ENCODE measurements around the gene GAS6. TPM values are rescaled to one million over a fixed set of nuclear protein-coding genes. Genes with fewer than 3 reads are reported as not detected.
A peak's percentile ranks its signal among the peaks of the same experiment; 100 is the strongest.
"Not testable (repeated sequence)": the region's sequence is repeated elsewhere in the genome, so short reads cannot be mapped to it uniquely, and the experiment has no call there.

Gene GAS6
- total and polyA plus RNA-seq, 11 donors: 96.7 to 438 (median 183) TPM

GRCh38 chr13:113836768-113837559, 26.9 kb downstream of the GAS6 start:
- DNase-seq: peak; percentile 71 to 85 (median 79)
- TF ChIP-seq, protein P1, sequence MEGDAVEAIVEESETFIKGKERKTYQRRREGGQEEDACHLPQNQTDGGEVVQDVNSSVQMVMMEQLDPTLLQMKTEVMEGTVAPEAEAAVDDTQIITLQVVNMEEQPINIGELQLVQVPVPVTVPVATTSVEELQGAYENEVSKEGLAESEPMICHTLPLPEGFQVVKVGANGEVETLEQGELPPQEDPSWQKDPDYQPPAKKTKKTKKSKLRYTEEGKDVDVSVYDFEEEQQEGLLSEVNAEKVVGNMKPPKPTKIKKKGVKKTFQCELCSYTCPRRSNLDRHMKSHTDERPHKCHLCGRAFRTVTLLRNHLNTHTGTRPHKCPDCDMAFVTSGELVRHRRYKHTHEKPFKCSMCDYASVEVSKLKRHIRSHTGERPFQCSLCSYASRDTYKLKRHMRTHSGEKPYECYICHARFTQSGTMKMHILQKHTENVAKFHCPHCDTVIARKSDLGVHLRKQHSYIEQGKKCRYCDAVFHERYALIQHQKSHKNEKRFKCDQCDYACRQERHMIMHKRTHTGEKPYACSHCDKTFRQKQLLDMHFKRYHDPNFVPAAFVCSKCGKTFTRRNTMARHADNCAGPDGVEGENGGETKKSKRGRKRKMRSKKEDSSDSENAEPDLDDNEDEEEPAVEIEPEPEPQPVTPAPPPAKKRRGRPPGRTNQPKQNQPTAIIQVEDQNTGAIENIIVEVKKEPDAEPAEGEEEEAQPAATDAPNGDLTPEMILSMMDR (IDR thresholded peaks at IDR 0.05): no peak
- no peak for TF ChIP-seq POLR2A (IDR thresholded peaks at IDR 0.05)
- Histone ChIP-seq H3K4me1 (peaks cover 24 to 53% (median 41%) of the 10 kb centered on the region in 12 donors), H3K9me3 (no peaks in the 10 kb centered on the region), H3K27me3 (no peaks in the 10 kb centered on the region), H3K36me3 (peaks cover 2 to 46% (median 40%) of the 10 kb centered on the region in 9 donors), H3K4me3 (peak overlapping the region in 4 of 12 donors; percentile 5 to 21 (median 14)), H3K27ac (peak overlapping the region; percentile 8 to 97 (median 86))
- peak; percentile 79 to 88 (median 82) for ATAC-seq
- 13 to 19% (median 13%) methylated on average over 14 to 19 of the region's 19 CpGs for WGBS, 4 donors
- intact Hi-C loops (cut with DNase I): loop anchor here in 3 of 10 donors (1.0 to 5.0 kb wide), 5 partner anchors 16 to 45 kb away; no protein-coding TSS in a partner anchor

GRCh38 chr13:113835461-113836270, 28.2 kb downstream of the GAS6 start:
- no peak overlapping the region for H3K27ac ChIP-seq
- intact Hi-C loops (cut with DNase I): loop anchor here in 3 of 10 donors (2.0 to 5.0 kb wide), 4 partner anchors 15 to 47 kb away; no protein-coding TSS in a partner anchor
- WGBS, 4 donors: 90 to 91% (median 90%) methylated on average over 36 to 37 of the region's 37 CpGs
- no peaks in the 10 kb centered on the region for H3K9me3 ChIP-seq
- ATAC-seq: no peak
- H3K27me3 ChIP-seq: no peaks in the 10 kb centered on the region
- peaks cover 24 to 40% (median 39%) of the 10 kb centered on the region in 12 donors for H3K4me1 ChIP-seq
- peak in 1 of 5 donors; percentile 60 for DNase-seq
- H3K36me3 ChIP-seq: peaks cover 2 to 50% (median 40%) of the 10 kb centered on the region in 9 donors
- no peak for TF ChIP-seq POLR2A (IDR thresholded peaks at IDR 0.05)
- TF ChIP-seq, protein P1 (IDR thresholded peaks at IDR 0.05): no peak
- H3K4me3 ChIP-seq: no peak overlapping the region

DNA sequence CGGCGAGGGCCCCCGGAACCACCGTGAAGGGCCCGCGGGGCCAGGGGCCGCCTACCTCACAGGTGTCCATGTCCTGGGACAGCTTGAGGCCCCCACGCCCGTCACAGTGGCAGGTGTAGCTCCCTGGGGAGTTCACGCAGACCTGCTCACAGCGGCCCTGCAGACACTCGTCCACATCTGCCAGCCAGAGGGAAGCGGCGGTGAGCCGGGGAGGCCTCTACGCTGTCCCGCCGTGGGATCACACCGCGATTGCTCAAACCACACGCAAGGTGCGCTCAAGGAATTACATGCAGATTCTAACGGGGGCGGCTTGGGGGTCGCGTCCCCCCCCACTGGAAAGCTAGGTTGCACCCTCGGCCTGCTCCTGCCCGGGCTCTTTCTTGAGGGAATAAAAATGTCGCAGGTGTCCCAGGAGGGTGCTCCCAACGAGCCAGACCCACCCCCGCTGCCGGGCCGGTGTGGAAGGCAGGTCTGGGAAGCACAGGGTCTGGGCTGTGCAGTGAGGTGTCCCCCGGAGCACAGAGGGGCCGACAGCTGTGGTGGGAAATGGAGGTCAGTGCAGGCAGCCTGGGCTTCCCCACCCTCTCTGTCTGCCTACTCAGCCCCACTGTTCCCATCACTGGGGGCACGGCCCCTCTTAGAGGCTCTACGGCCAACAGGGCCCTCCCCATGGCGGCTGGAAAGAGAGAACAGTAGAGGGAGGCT, 29.2 kb downstream of the GAS6 start:
- H3K4me1 ChIP-seq: peaks cover 19 to 30% (median 29%) of the 10 kb centered on the region in 12 donors
- no peaks in the 10 kb centered on the region for H3K27me3 ChIP-seq
- intact Hi-C loops (cut with DNase I): loop anchor here in 1 of 10 donors (5.0 kb wide), 1 partner anchor 48 kb away; no protein-coding TSS in a partner anchor
- H3K4me3 ChIP-seq: no peak overlapping the region
- peaks cover 2 to 48% (median 40%) of the 10 kb centered on the region in 9 donors for H3K36me3 ChIP-seq
- TF ChIP-seq, protein P1 (IDR thresholded peaks at IDR 0.05): no peak
- no peak for TF ChIP-seq POLR2A (IDR thresholded peaks at IDR 0.05)
- DNase-seq (peak in 2 of 5 donors; percentile 18 to 54), ATAC-seq (no peak)
- no peaks in the 10 kb centered on the region for H3K9me3 ChIP-seq
- WGBS, 4 donors: 92 to 95% (median 94%) methylated on average over 16 to 38 of the region's 38 CpGs
- no peak overlapping the region for H3K27ac ChIP-seq

GRCh38 chr13:113834006-113834405, 29.9 kb downstream of the GAS6 start:
- Histone ChIP-seq H3K4me1 (peaks cover 16 to 24% (median 23%) of the 10 kb centered on the region in 12 donors), H3K36me3 (peaks cover 2 to 53% (median 40%) of the 10 kb centered on the region in 9 donors)
- H3K27me3 ChIP-seq; intact Hi-C loops (cut with DNase I); H3K9me3 ChIP-seq; ATAC-seq; H3K27ac ChIP-seq; H3K4me3 ChIP-seq: not testable (repeated sequence)
- 89 to 93% (median 92%) methylated on average over 16 to 17 of the region's 17 CpGs for WGBS, 4 donors
- DNase-seq: peak in 2 of 5 donors; percentile 18 to 42
